WTC11 (cell line): Measurements from ENCODE around the gene JMJD7. TPM values are rescaled to one million over a fixed set of nuclear protein-coding genes. Genes with fewer than 3 reads are reported as not detected.

Source experiments
- ATAC-seq: fragments of 200-7000 bp; cut with Tn5 transposase; 2 replicates; pipeline ENCODE4 v1.10.0; 2021; ENCODE audit warnings: mild to moderate bottlenecking, moderate library complexity
- CTCF ChIA-PET: fragments of 300-600 bp; sonication (Branson Sonifier 250); formaldehyde crosslinking; loops from one replicate; lab custom pipeline; 2021; ENCODE audit warnings: antibody characterized with exemption; lab: Charles Lee
- POLR2A ChIA-PET: fragments of 350-600 bp; sonication (Branson Sonifier 250); formaldehyde crosslinking; loops from one replicate; lab custom pipeline; 2021; ENCODE audit warnings: antibody characterized with exemption; lab: Charles Lee
- DNase-seq: peaks from one replicate; pipeline ENCODE4 v3.0.0; 2021; ENCODE audit warnings: low spot score
- H3K27ac Mint-ChIP-seq: 2 replicates; pipeline ENCODE4 v1.8.0; 2021; ENCODE audit warnings: mixed read lengths
- H3K27me3 Mint-ChIP-seq: 2 replicates; pipeline ENCODE4 v1.8.0; 2021; ENCODE audit warnings: low read depth, mild to moderate bottlenecking, moderate library complexity, mixed read lengths
- H3K36me3 Mint-ChIP-seq: 2 replicates; pipeline ENCODE4 v1.8.0; 2021; ENCODE audit warnings: mixed read lengths
- H3K4me1 Mint-ChIP-seq: 2 replicates; pipeline ENCODE4 v1.8.0; 2022; ENCODE audit warnings: mixed read lengths
- H3K4me3 Mint-ChIP-seq: 2 replicates; pipeline ENCODE4 v1.8.0; 2021; ENCODE audit warnings: mild to moderate bottlenecking, moderate library complexity, mixed read lengths
- H3K9me3 Mint-ChIP-seq: 2 replicates; pipeline ENCODE4 v1.8.0; 2021; ENCODE audit warnings: mixed read lengths
- ATF3 ChIP-seq: sonication (generic); formaldehyde crosslinking; conservative IDR thresholded peaks from 2 replicates; pipeline ENCODE4 v1.8.1; 2022; ENCODE audit warnings: mild to moderate bottlenecking, missing genetic modification reagents
- CREM ChIP-seq: sonication (generic); formaldehyde crosslinking; IDR thresholded peaks from 2 replicates; pipeline ENCODE4 v1.8.1; 2022; ENCODE audit warnings: mild to moderate bottlenecking, missing genetic modification reagents, moderate library complexity
- E2F5 ChIP-seq: sonication (generic); formaldehyde crosslinking; IDR thresholded peaks from 2 replicates; pipeline ENCODE4 v1.8.1; 2022; ENCODE audit warnings: mild to moderate bottlenecking, moderate library complexity, missing genetic modification reagents
- ETV6 ChIP-seq: sonication (generic); formaldehyde crosslinking; IDR thresholded peaks from 2 replicates; pipeline ENCODE4 v1.8.1; 2022; ENCODE audit warnings: mild to moderate bottlenecking, missing genetic modification reagents
- FOXP1 ChIP-seq: sonication (generic); formaldehyde crosslinking; IDR thresholded peaks from 2 replicates; pipeline ENCODE4 v1.8.0; 2022; ENCODE audit warnings: missing genetic modification reagents, mild to moderate bottlenecking, moderate library complexity, borderline replicate concordance
- GABPB1 ChIP-seq: sonication (generic); formaldehyde crosslinking; IDR thresholded peaks from 2 replicates; pipeline ENCODE4 v1.8.1; 2023; ENCODE audit warnings: mild to moderate bottlenecking, missing genetic modification reagents
- IRF1 ChIP-seq: sonication (generic); formaldehyde crosslinking; IDR thresholded peaks from 2 replicates; pipeline ENCODE4 v1.8.0; 2023; ENCODE audit warnings: missing genetic modification reagents
- KAT7 ChIP-seq: sonication (generic); formaldehyde crosslinking; IDR thresholded peaks from 2 replicates; pipeline ENCODE4 v1.8.1; 2023; ENCODE audit warnings: missing genetic modification reagents, mild to moderate bottlenecking, borderline replicate concordance
- OVOL2 ChIP-seq: fragments of 250-450 bp; sonication (Bioruptor Pico); IDR thresholded peaks from 2 replicates; pipeline ENCODE4 v1.9.0; 2021; ENCODE audit warnings: mild to moderate bottlenecking, borderline replicate concordance
- SMAD4 ChIP-seq: sonication (generic); formaldehyde crosslinking; IDR thresholded peaks from 2 replicates; pipeline ENCODE4 v1.8.0; 2022; ENCODE audit warnings: mild to moderate bottlenecking, missing genetic modification reagents
- TP53 ChIP-seq: sonication (generic); formaldehyde crosslinking; IDR thresholded peaks from 2 replicates; pipeline ENCODE4 v1.8.1; 2023; ENCODE audit warnings: mild to moderate bottlenecking, missing genetic modification reagents
- ZNF121 ChIP-seq: sonication (generic); formaldehyde crosslinking; IDR thresholded peaks from 2 replicates; pipeline ENCODE4 v1.8.0; 2023; ENCODE audit warnings: missing genetic modification reagents
- ZNF219 ChIP-seq: sonication (generic); formaldehyde crosslinking; IDR thresholded peaks from 2 replicates; pipeline ENCODE4 v1.8.0; 2023; ENCODE audit warnings: missing genetic modification reagents, mild to moderate bottlenecking, borderline replicate concordance
- ZNF416 ChIP-seq: fragments of 250-450 bp; sonication (Bioruptor Pico); IDR thresholded peaks from 2 replicates; pipeline ENCODE4 v1.9.0; 2021; ENCODE audit warnings: mild to moderate bottlenecking, inconsistent platforms
- ZNF423 ChIP-seq: fragments of 250-450 bp; sonication (Bioruptor Pico); IDR thresholded peaks from 2 replicates; pipeline ENCODE4 v2.1.2; 2022; ENCODE audit warnings: mild to moderate bottlenecking, moderate library complexity
- total RNA-seq: library from RNA; stranded (reverse); gene quantifications from 3 replicates; pipeline ENCODE4 v1.2.3, GENCODE V29; 2021
- TF ChIP-seq, protein P1 (sequence below): sonication (generic); formaldehyde crosslinking; IDR thresholded peaks from 2 replicates; pipeline ENCODE4 v1.8.1; 2023; ENCODE audit warnings: mild to moderate bottlenecking, missing genetic modification reagents, moderate library complexity
- TF ChIP-seq, protein P2 (sequence below): sonication (generic); formaldehyde crosslinking; IDR thresholded peaks from 2 replicates; pipeline ENCODE4 v1.8.1; 2023; ENCODE audit warnings: mild to moderate bottlenecking, missing genetic modification reagents, borderline replicate concordance
- TF ChIP-seq, protein P3 (sequence below): sonication (generic); formaldehyde crosslinking; IDR thresholded peaks from 2 replicates; pipeline ENCODE4 v1.8.1; 2022; ENCODE audit warnings: mild to moderate bottlenecking, missing genetic modification reagents, moderate library complexity, borderline replicate concordance
- TF ChIP-seq, protein P4 (sequence below): fragments of 250-450 bp; sonication (Bioruptor Pico); IDR thresholded peaks from 2 replicates; pipeline ENCODE4 v1.8.0; 2021; ENCODE audit warnings: mild to moderate bottlenecking
- TF ChIP-seq, protein P5 (sequence below): sonication (generic); formaldehyde crosslinking; IDR thresholded peaks from 2 replicates; pipeline ENCODE4 v1.8.0; 2022; ENCODE audit warnings: mild to moderate bottlenecking, missing genetic modification reagents

Gene JMJD7
- total RNA-seq, 1 experiment from 2014 or later: 19.9 TPM

- Mint-ChIP-seq H3K4me3 (no peak overlapping the region), H3K36me3 (no peaks in the 10 kb centered on the region), H3K27ac (peak overlapping the region; percentile 8; the same call in 1 of the 2 replicates), H3K4me1 (peaks cover 40% of the 10 kb centered on the region), H3K9me3 (no peaks in the 10 kb centered on the region), H3K27me3 (no peaks in the 10 kb centered on the region)
- ATAC-seq (no peak), DNase-seq (no peak)
- TF ChIP-seq IRF1 (no peak), CREM (no peak), KAT7 (CRISPR knock-in tag) (no peak), ZNF416 (CRISPR knock-in tag) (no peak), FOXP1 (CRISPR knock-in tag) (no peak), GABPB1 (CRISPR knock-in tag) (no peak)
- TF ChIP-seq, protein P1, sequence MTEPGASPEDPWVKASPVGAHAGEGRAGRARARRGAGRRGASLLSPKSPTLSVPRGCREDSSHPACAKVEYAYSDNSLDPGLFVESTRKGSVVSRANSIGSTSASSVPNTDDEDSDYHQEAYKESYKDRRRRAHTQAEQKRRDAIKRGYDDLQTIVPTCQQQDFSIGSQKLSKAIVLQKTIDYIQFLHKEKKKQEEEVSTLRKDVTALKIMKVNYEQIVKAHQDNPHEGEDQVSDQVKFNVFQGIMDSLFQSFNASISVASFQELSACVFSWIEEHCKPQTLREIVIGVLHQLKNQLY (CRISPR knock-in tag): no peak
- TF ChIP-seq, protein P2, sequence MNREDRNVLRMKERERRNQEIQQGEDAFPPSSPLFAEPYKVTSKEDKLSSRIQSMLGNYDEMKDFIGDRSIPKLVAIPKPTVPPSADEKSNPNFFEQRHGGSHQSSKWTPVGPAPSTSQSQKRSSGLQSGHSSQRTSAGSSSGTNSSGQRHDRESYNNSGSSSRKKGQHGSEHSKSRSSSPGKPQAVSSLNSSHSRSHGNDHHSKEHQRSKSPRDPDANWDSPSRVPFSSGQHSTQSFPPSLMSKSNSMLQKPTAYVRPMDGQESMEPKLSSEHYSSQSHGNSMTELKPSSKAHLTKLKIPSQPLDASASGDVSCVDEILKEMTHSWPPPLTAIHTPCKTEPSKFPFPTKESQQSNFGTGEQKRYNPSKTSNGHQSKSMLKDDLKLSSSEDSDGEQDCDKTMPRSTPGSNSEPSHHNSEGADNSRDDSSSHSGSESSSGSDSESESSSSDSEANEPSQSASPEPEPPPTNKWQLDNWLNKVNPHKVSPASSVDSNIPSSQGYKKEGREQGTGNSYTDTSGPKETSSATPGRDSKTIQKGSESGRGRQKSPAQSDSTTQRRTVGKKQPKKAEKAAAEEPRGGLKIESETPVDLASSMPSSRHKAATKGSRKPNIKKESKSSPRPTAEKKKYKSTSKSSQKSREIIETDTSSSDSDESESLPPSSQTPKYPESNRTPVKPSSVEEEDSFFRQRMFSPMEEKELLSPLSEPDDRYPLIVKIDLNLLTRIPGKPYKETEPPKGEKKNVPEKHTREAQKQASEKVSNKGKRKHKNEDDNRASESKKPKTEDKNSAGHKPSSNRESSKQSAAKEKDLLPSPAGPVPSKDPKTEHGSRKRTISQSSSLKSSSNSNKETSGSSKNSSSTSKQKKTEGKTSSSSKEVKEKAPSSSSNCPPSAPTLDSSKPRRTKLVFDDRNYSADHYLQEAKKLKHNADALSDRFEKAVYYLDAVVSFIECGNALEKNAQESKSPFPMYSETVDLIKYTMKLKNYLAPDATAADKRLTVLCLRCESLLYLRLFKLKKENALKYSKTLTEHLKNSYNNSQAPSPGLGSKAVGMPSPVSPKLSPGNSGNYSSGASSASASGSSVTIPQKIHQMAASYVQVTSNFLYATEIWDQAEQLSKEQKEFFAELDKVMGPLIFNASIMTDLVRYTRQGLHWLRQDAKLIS (CRISPR knock-in tag): no peak
- ChIA-PET CTCF (interaction anchor here (0.9 to 6.2 kb wide), 4 partner anchors 15 to 206 kb away, joined by 3 to 45 read pairs (median 4); partner anchors contain the start of gene MAPKBP1), POLR2A (no interaction called here)
Observed at GRCh38 chr15:41791547-41791937, 36.4 kb upstream of the JMJD7 start.

DNA sequence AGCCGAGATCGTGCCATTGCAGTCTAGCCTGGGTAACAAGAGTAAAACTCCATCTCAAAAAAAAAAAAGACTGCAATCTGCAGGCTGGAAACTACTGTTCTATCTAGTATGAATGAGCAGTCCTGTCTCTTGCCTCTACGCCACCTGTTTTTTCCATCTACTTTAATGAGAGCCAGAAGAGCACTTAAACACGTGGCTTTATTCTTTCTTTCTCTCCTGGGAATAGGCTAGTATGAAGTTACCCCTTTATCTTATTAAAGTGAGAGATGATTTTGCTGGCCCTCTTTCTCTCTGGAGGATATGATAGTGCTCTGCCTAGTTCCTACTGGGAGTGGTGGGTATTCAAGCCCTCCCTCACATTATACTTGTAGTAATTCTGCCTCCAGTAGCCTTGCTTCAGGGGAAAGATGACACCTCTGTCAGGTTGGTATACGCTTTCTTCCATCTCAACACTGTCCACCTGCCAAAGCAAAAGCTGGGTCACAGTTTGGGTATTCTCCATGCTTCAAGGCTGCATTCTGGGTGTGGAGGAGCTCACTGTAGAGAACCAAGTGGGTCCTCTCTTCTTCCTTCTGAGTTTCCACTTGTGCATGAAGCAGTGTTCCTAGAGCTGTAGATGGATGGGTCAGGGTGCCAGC lies 35.8 kb upstream of the JMJD7 start:
- Mint-ChIP-seq H3K4me3 (no peak overlapping the region), H3K9me3 (no peaks in the 10 kb centered on the region)
- TF ChIP-seq CREM (no peak), ETV6 (CRISPR knock-in tag) (no peak), TP53 (CRISPR knock-in tag) (no peak), SMAD4 (CRISPR knock-in tag) (no peak), ZNF416 (CRISPR knock-in tag) (no peak), ZNF219 (CRISPR knock-in tag) (no peak), ZNF423 (CRISPR knock-in tag) (no peak), ZNF121 (CRISPR knock-in tag) (no peak), E2F5 (CRISPR knock-in tag) (no peak), OVOL2 (CRISPR knock-in tag) (no peak), ATF3 (CRISPR knock-in tag) (no peak)
- TF ChIP-seq, protein P3, sequence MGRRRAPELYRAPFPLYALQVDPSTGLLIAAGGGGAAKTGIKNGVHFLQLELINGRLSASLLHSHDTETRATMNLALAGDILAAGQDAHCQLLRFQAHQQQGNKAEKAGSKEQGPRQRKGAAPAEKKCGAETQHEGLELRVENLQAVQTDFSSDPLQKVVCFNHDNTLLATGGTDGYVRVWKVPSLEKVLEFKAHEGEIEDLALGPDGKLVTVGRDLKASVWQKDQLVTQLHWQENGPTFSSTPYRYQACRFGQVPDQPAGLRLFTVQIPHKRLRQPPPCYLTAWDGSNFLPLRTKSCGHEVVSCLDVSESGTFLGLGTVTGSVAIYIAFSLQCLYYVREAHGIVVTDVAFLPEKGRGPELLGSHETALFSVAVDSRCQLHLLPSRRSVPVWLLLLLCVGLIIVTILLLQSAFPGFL (CRISPR knock-in tag): no peak
- TF ChIP-seq, protein P4, sequence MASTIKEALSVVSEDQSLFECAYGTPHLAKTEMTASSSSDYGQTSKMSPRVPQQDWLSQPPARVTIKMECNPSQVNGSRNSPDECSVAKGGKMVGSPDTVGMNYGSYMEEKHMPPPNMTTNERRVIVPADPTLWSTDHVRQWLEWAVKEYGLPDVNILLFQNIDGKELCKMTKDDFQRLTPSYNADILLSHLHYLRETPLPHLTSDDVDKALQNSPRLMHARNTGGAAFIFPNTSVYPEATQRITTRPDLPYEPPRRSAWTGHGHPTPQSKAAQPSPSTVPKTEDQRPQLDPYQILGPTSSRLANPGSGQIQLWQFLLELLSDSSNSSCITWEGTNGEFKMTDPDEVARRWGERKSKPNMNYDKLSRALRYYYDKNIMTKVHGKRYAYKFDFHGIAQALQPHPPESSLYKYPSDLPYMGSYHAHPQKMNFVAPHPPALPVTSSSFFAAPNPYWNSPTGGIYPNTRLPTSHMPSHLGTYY (CRISPR knock-in tag): no peak
- TF ChIP-seq, protein P5, sequence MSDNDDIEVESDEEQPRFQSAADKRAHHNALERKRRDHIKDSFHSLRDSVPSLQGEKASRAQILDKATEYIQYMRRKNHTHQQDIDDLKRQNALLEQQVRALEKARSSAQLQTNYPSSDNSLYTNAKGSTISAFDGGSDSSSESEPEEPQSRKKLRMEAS (CRISPR knock-in tag): no peak
- TF ChIP-seq, all 79 proteins: peak for 0
- ChIA-PET POLR2A (no interaction called here), CTCF (interaction anchor here (0.9 to 6.2 kb wide), 4 partner anchors 14 to 206 kb away, joined by 3 to 45 read pairs (median 4); partner anchors contain the start of gene MAPKBP1)
- no peak for DNase-seq
- Mint-ChIP-seq H3K36me3 (no peaks in the 10 kb centered on the region), H3K4me1 (peaks cover 40% of the 10 kb centered on the region), H3K27me3 (no peaks in the 10 kb centered on the region), H3K27ac (no peak overlapping the region)
- no peak for ATAC-seq
